GM23248 (cell line): Measurements from ENCODE around the gene RASSF8.

Experiments
- EZH2 ChIP-seq: fragments of 200-600 bp; sonication (generic); IDR thresholded peaks from 2 replicates; pipeline ENCODE4 v1.6.1; 2018; ENCODE audit warnings: antibody characterized with exemption, mild to moderate bottlenecking; ENCODE audit not compliant: insufficient read depth, poor library complexity, severe bottlenecking
- EZH2phosphoT487 ChIP-seq: fragments of 200-600 bp; sonication (generic); IDR thresholded peaks from 2 replicates; pipeline ENCODE4 v1.6.1; 2018; ENCODE audit warnings: antibody characterized with exemption, moderate library complexity, mild to moderate bottlenecking, low read depth; ENCODE audit not compliant: insufficient read depth

DNA sequence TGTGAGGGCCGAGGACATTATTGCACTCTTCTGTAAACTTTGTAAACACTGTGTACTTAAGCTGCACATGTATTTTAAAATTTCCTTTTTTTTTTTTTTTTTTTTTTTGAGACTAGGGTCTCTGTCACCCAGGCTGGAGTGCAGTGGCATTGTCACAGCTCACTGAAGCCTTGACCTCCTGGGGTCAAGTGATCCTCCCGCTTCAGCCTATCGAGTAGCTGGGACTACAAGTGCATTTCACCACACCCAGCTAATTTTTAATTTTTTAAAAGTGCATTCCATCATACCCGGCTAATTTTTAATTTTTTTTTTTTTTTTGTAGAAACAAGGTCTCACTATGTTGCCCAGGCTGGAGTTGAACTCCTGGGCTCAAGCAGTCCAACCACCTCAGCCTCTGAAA, 42.4 kb downstream of the RASSF8 start:
- TF ChIP-seq EZH2 (no peak), EZH2phosphoT487 (no peak)
